Measurements from ENCODE around the gene RAB3C. TPM values are rescaled to one million over a fixed set of nuclear protein-coding genes. Genes with fewer than 3 reads are reported as not detected.
"Not testable (repeated sequence)": the region's sequence is repeated elsewhere in the genome, so short reads cannot be mapped to it uniquely, and the experiment has no call there.

RAB3C gene
- total RNA-seq, 1 donor from 2014 or later, result not detected

DNA sequence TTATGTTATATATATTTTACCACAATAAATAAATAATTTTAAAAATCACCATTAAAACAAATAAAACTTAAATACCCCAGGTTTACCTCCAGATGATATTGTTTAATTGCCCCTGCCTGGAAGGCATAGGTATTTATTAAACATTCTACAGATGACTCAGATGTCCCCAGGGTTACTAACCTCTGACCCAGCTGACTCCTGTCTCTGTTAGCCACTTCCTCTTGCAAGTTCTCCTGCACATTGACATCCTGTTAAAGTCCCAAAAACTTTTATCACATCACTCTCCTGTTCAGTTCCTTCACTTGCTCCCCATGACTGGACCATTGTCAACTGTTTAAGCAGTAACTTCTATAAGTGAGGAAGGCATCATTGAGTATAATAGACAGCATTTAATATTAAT lies 37.0 kb upstream of the RAB3C start:
- TF ChIP-seq, protein P1, sequence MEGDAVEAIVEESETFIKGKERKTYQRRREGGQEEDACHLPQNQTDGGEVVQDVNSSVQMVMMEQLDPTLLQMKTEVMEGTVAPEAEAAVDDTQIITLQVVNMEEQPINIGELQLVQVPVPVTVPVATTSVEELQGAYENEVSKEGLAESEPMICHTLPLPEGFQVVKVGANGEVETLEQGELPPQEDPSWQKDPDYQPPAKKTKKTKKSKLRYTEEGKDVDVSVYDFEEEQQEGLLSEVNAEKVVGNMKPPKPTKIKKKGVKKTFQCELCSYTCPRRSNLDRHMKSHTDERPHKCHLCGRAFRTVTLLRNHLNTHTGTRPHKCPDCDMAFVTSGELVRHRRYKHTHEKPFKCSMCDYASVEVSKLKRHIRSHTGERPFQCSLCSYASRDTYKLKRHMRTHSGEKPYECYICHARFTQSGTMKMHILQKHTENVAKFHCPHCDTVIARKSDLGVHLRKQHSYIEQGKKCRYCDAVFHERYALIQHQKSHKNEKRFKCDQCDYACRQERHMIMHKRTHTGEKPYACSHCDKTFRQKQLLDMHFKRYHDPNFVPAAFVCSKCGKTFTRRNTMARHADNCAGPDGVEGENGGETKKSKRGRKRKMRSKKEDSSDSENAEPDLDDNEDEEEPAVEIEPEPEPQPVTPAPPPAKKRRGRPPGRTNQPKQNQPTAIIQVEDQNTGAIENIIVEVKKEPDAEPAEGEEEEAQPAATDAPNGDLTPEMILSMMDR (IDR thresholded peaks at IDR 0.05; ENCODE audit: insufficient read depth, low read length, severe bottlenecking), result no peak
- DNase-seq (ENCODE audit: low read depth) (peak; percentile 25), FAIRE-seq (no peak)
- H3K4me3 ChIP-seq (ENCODE audit: low read depth, low read length), result no peak overlapping the region
- H3K36me3 ChIP-seq (ENCODE audit: control insufficient read depth, insufficient read depth, low read length), result no peaks in the 10 kb centered on the region
- H3K27me3 ChIP-seq (ENCODE audit: control insufficient read depth, insufficient read depth, low read length), result no peaks in the 10 kb centered on the region

DNA sequence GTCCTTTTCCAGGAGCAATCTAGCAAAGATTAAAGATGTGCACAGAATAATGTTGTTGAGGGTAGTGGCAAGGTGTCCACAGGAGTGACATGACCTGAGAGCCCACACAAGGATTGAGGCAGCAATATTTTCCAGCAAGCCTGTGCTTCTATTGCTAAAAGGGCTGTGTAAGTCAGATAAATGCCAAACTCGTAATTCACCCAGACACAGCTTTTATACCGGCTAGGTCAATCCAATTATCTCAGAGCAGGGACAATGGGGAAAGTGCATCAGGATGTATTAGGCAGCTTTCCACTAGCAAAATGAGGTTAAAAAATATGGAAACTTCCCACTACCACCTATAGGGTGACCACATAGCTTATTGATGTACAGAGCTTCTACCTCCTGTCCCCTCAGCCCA lies 34.8 kb upstream of the RAB3C start:
- Histone ChIP-seq H3K27me3 (ENCODE audit: control insufficient read depth, insufficient read depth, low read length) (no peaks in the 10 kb centered on the region), H3K36me3 (ENCODE audit: control insufficient read depth, insufficient read depth, low read length) (no peaks in the 10 kb centered on the region), H3K4me3 (ENCODE audit: low read depth, low read length) (no peak overlapping the region)
- FAIRE-seq (no peak), DNase-seq (ENCODE audit: low read depth) (no peak)
- TF ChIP-seq, protein P1 (IDR thresholded peaks at IDR 0.05; ENCODE audit: insufficient read depth, low read length, severe bottlenecking), result no peak

DNA sequence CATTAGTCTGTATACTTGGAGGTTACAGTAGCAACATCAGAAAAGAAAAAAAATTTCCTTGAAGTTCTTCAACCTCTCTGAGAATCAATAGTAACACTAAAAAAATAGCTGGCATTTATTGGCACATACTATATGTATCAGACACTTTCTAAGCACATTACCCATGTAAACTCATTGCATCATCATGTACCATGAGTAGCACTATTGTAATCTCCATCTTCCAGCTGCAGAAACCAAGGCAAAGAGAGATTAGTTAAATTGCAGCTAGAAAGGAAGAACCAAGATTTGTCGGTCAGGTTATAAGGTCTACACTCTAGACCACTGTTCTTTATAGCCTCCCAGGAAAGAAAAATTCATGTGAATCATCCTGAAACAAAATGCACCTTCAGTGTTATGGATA lies 31.4 kb upstream of the RAB3C start:
- FAIRE-seq, result peak; percentile 18
- TF ChIP-seq, protein P1 (IDR thresholded peaks at IDR 0.05; ENCODE audit: insufficient read depth, low read length, severe bottlenecking), result no peak
- DNase-seq (ENCODE audit: low read depth), result no peak
- no peaks in the 10 kb centered on the region for H3K27me3 ChIP-seq (ENCODE audit: control insufficient read depth, insufficient read depth, low read length)
- H3K4me3 ChIP-seq (ENCODE audit: low read depth, low read length), result no peak overlapping the region
- H3K36me3 ChIP-seq (ENCODE audit: control insufficient read depth, insufficient read depth, low read length), result no peaks in the 10 kb centered on the region

DNA sequence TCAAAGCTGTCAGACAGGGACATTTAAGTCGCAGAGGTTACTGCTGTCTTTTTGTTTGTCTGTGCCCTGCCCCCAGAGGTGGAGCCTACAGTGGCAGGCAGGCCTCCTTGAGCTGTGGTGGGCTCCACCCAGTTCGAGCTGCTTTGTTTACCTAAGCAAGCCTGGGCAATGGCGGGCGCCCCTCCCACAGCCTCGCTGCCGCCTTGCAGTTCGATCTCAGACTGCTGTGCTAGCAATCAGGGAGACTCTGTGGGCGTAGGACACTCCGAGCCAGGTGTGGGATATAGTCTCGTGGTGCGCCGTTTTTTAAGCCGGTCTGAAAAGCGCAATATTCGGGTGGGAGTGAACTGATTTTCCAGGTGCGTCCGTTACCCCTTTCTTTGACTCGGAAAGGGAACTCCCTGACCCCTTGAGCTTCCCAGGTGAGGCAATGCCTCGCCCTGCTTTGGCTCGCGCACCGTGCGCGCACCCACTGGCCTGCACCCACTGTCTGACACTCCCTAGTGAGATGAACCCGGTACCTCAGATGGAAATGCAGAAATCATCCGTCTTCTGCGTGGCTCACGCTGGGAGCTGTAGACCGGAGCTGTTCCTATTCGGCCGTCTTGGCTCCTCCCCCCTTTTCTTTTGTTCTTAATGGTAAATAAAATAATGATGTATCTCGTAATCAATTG lies 25.1 kb upstream of the RAB3C start:
- FAIRE-seq; H3K27me3 ChIP-seq (ENCODE audit: control insufficient read depth, insufficient read depth, low read length); H3K4me3 ChIP-seq (ENCODE audit: low read depth, low read length); H3K36me3 ChIP-seq (ENCODE audit: control insufficient read depth, insufficient read depth, low read length); DNase-seq (ENCODE audit: low read depth): not testable (repeated sequence)

DNA sequence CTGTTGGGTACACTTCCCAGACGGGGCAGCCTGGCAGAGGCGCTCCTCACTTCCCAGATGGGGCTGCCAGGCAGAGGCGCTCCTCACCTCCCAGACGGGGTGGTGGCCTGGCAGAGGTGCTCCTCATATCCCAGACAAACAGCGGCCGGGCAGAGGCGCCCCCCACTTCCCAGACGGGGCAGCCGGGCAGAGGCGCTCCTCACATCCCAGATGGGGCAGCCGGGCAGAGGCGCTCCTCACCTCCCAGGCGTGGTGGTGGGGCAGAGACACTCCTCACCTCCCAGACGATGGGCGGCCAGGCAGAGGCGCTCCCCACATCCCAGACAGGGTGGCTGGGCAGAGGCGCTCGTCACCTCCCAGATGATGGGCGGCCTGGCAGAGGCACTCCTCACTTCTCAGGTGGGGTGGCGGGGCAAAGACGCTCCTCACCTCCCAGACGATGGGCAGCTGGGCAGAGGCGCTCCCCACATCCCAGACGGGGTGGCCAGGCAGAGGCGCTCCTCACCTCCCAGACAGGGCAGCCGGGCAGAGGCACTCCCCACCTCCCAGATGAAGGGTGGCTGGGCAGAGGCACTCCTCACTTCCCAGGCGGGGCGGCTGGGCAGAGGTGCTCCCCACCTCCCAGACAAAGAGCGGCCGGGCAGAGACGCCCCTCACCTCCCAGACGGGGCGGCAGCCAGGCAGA lies 19.7 kb upstream of the RAB3C start:
- DNase-seq (ENCODE audit: low read depth); H3K4me3 ChIP-seq (ENCODE audit: low read depth, low read length); FAIRE-seq; H3K36me3 ChIP-seq (ENCODE audit: control insufficient read depth, insufficient read depth, low read length); H3K27me3 ChIP-seq (ENCODE audit: control insufficient read depth, insufficient read depth, low read length): not testable (repeated sequence)

DNA sequence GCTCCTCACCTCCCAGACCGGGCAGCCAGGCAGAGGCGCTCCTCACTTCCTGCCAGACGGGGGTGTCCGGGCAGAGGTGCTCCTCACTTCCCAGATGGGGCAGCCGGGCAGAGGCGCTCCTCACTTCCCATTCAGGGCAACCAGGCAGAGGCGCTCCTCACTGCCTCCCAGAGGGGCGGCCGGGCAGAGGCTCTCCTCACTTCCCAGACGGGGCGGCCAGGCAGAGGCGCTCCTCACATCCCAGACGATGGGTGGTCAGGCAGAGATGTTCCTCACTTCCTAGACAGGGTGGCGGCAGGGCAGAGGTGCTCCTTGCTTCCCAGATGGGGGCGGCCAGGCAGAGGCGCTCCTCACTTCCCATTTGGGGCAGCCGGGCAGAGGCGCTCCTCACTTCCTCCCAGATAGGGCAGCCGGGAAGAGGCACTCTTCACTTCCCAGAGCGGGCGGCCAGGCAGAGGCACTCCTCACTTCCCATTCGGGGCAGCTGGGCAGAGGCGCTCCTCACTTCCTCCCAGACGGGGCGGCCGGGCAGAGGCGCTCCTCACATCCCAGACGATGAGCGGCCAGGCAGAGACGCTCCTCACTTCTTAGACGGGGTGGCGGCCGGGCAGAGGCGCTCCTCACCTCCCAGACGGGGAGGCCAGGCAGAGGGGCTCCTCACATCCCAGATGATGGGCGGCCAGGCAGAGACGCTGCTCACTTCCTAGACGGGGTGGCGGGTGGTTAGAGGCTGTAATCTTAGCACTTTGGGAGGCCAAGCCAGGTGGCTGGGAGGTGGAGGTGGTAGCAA lies 18.6 kb upstream of the RAB3C start:
- not testable (repeated sequence) for FAIRE-seq; DNase-seq (ENCODE audit: low read depth); H3K27me3 ChIP-seq (ENCODE audit: control insufficient read depth, insufficient read depth, low read length); H3K4me3 ChIP-seq (ENCODE audit: low read depth, low read length); H3K36me3 ChIP-seq (ENCODE audit: control insufficient read depth, insufficient read depth, low read length)

DNA sequence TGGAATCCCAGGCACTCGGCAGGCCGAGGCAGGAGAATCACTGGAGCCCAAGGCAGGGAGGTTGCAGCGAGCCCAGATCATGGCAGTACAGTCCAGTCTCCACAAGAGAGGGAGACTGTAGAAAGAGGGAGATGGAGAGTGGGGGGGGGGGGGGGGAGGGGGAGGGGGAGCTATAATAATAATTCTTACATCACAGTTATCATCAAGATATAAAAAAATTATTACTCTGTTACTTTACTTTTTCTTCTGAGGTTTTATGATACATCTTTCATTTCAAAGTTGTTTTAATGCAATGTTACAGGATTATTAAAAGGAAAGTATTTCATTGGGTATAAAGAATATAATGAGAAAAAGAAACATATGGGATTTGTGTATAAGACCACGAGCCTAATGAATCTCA lies 17.8 kb upstream of the RAB3C start:
- no peak for DNase-seq (ENCODE audit: low read depth)
- no peaks in the 10 kb centered on the region for H3K36me3 ChIP-seq (ENCODE audit: control insufficient read depth, insufficient read depth, low read length)
- no peaks in the 10 kb centered on the region for H3K27me3 ChIP-seq (ENCODE audit: control insufficient read depth, insufficient read depth, low read length)
- TF ChIP-seq, protein P1 (IDR thresholded peaks at IDR 0.05; ENCODE audit: insufficient read depth, low read length, severe bottlenecking), result no peak
- H3K4me3 ChIP-seq (ENCODE audit: low read depth, low read length), result no peak overlapping the region
- no peak for FAIRE-seq
